Ishikawa (cell line): ENCODE data around the gene BARX1.

Experiments
- EGR1 ChIP-seq: IDR thresholded peaks from 2 replicates; pipeline ENCODE4 v1.6.1; 2012
- EP300 ChIP-seq: IDR thresholded peaks from 2 replicates; pipeline ENCODE4 v1.6.1; 2012; ENCODE audit warnings: borderline replicate concordance
- REST ChIP-seq: IDR thresholded peaks from 2 replicates; pipeline ENCODE4 v1.6.1; 2012; ENCODE audit warnings: low read depth, mild to moderate bottlenecking
- USF1 ChIP-seq: IDR thresholded peaks from 2 replicates; pipeline ENCODE4 v1.6.1; 2012

GRCh38 chr9:93963969-93964368 is 8.8 kb upstream of the BARX1 start:
- TF ChIP-seq REST (no peak), EGR1 (no peak), EP300 (no peak), USF1 (no peak)
